Stomach (tissue), 9 donors: ENCODE results near the gene FAM20B. TPM values are rescaled to one million over a fixed set of nuclear protein-coding genes. Genes with fewer than 3 reads are reported as not detected.

ENCODE experiments used
- DNase-seq, 2 donors: peaks; one replicate each; pipeline versions ENCODE4 v3.0.0 to v3.0.0-alpha.2; 2013 to 2019
- H3K27ac ChIP-seq, 5 donors: fragments of 200-600 bp in 4 of 5; sonication (generic) in 4 of 5; one replicate each; pipeline ENCODE4 v1.5.1; 2013 to 2019; ENCODE audit warnings: mild to moderate bottlenecking in 1 of 5, moderate library complexity in 1 of 5
- H3K27me3 ChIP-seq, 3 donors: fragments of 200-600 bp; sonication (generic); one replicate each; pipeline ENCODE4 v1.5.1; 2017 to 2019; ENCODE audit warnings: mixed run types in 1 of 3
- H3K36me3 ChIP-seq, 4 donors: fragments of 200-600 bp; sonication (generic); 1 replicate in 3 of 4; 2 replicates in 1 of 4; pipeline ENCODE4 v1.5.1; 2016 to 2019
- H3K4me1 ChIP-seq, 4 donors: fragments of 200-600 bp; sonication (generic); one replicate each; pipeline ENCODE4 v1.5.1; 2016 to 2019
- H3K4me3 ChIP-seq, 4 donors: fragments of 200-600 bp; sonication (generic) in 3 of 4; one replicate each; pipeline ENCODE4 v1.5.1; 2016 to 2019; ENCODE audit warnings: mild to moderate bottlenecking in 1 of 4
- H3K9me3 ChIP-seq, 4 donors: fragments of 200-600 bp; sonication (generic); one replicate each; pipeline ENCODE4 v1.5.1; 2016 to 2019
- EP300 ChIP-seq: sonication (generic); formaldehyde crosslinking; IDR thresholded peaks from one replicate; pipeline ENCODE4 v1.6.1; 2017; ENCODE audit warnings: antibody characterized with exemption
- POLR2A ChIP-seq, 4 donors: fragments of 450-650 bp; IDR thresholded peaks; one replicate each; pipeline ENCODE4 v1.6.1; 2016; ENCODE audit warnings: antibody characterized with exemption in 4 of 4, control low read depth in 2 of 4, mild to moderate bottlenecking in 1 of 4, moderate library complexity in 1 of 4
- POLR2AphosphoS5 ChIP-seq, 3 donors: sonication (generic); formaldehyde crosslinking; IDR thresholded peaks; one replicate each; pipeline ENCODE4 v1.6.1; 2016; ENCODE audit warnings: antibody characterized with exemption in 3 of 3
- WGBS, 5 donors: extraction: QIAGEN DNeasy Blood & Tissue Kit in 3 of 5; methylation state at CpG; one replicate each; pipeline versions ENCODE4 v1.1.5 to v1.1.7; 2013 to 2018; 5-methylcytosine and 5-hydroxymethylcytosine counted together
- intact Hi-C: fragments of 100-400 bp; cut with DNase I; formaldehyde crosslinking; loops from one replicate; pipeline ENCODE4 v1.15.1; 2023; ENCODE audit warnings: low total_unique reads
- polyA plus RNA-seq, 3 donors: library from polyadenylated mRNA; stranded (reverse); fragments of 200-250 nt; gene quantifications; one replicate each; pipeline ENCODE4 v1.2.3, GENCODE V29; 2013
- total RNA-seq, 5 donors: library from RNA; depleted of rRNA; stranded (reverse); fragments of >200 nt; gene quantifications; one replicate each; pipeline versions ENCODE4 v1.1.0 to v1.2.3, GENCODE V29; 2014 to 2016
- TF ChIP-seq, protein P1 (sequence below), 7 experiments: fragments of 450-650 bp in 4 of 7; fragments of 200-600 bp in 3 of 7; sonication (generic) in 3 of 7; IDR thresholded peaks; one replicate each; pipeline ENCODE4 v1.5.1; 2016 to 2019; ENCODE audit warnings: antibody characterized with exemption in 7 of 7, control low read depth in 2 of 7, mild to moderate bottlenecking in 1 of 7
- donor health status: healthy with polysubstance abuse.
- donor health status: Bipolar disorder and iron deficiency.
- donor health status: healthy.

The FAM20B gene
- total and polyA plus RNA-seq, 8 donors: 8.1 to 43.3 (median 18.5) TPM

GRCh38 chr1:179053486-179053885, 27.8 kb downstream of the FAM20B start:
- Histone ChIP-seq H3K27me3 (no peaks in the 10 kb centered on the region), H3K27ac (no peak overlapping the region), H3K36me3 (peaks cover 0 to 37% (median 26%) of the 10 kb centered on the region in 4 donors), H3K9me3 (no peaks in the 10 kb centered on the region), H3K4me3 (no peak overlapping the region), H3K4me1 (peaks cover 0 to 2% (median 0%) of the 10 kb centered on the region in 4 donors)
- no peak for DNase-seq
- intact Hi-C loops: no loop called here
- TF ChIP-seq POLR2A (IDR thresholded peaks at IDR 0.05) (no peak), POLR2AphosphoS5 (IDR thresholded peaks at IDR 0.05) (no peak), EP300 (no peak)
- TF ChIP-seq, protein P1, sequence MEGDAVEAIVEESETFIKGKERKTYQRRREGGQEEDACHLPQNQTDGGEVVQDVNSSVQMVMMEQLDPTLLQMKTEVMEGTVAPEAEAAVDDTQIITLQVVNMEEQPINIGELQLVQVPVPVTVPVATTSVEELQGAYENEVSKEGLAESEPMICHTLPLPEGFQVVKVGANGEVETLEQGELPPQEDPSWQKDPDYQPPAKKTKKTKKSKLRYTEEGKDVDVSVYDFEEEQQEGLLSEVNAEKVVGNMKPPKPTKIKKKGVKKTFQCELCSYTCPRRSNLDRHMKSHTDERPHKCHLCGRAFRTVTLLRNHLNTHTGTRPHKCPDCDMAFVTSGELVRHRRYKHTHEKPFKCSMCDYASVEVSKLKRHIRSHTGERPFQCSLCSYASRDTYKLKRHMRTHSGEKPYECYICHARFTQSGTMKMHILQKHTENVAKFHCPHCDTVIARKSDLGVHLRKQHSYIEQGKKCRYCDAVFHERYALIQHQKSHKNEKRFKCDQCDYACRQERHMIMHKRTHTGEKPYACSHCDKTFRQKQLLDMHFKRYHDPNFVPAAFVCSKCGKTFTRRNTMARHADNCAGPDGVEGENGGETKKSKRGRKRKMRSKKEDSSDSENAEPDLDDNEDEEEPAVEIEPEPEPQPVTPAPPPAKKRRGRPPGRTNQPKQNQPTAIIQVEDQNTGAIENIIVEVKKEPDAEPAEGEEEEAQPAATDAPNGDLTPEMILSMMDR (IDR thresholded peaks at IDR 0.05): no peak
- WGBS, 5 donors: 60 to 79% (median 67%) methylated on average over 2 of the region's 2 CpGs

DNA sequence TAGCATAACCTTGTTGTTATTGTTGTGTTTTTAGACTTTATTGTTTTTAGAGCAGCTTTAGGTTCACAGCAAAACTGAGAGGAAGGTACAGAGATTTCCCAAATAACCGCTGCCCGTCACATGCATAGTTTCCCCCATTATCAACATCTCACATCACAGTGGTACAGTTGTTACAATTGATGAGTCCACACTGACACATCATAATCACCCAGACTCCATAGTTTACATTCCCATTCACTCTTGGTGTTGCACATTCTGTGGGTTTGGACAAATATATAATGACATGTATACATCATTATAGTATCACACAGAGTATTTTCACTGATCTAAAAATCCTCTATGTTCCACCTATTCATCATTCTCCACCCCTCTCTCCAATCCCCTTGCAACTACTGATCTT, 30.2 kb downstream of the FAM20B start:
- no peak for TF ChIP-seq EP300
- no peak for TF ChIP-seq POLR2A (IDR thresholded peaks at IDR 0.05)
- TF ChIP-seq POLR2AphosphoS5 (IDR thresholded peaks at IDR 0.05): no peak
- TF ChIP-seq, protein P1 (IDR thresholded peaks at IDR 0.05): no peak
- H3K4me1 ChIP-seq: peaks cover 0 to 4% (median 0%) of the 10 kb centered on the region in 4 donors
- peaks cover 3 to 28% (median 24%) of the 10 kb centered on the region in 4 donors for H3K36me3 ChIP-seq
- no peak overlapping the region for H3K4me3 ChIP-seq
- no peak for DNase-seq
- 97 to 99% (median 98%) methylated on average over 2 of the region's 2 CpGs for WGBS, 5 donors
- no peaks in the 10 kb centered on the region for H3K27me3 ChIP-seq
- no peaks in the 10 kb centered on the region for H3K9me3 ChIP-seq
- intact Hi-C loops: no loop called here
- H3K27ac ChIP-seq: no peak overlapping the region

DNA sequence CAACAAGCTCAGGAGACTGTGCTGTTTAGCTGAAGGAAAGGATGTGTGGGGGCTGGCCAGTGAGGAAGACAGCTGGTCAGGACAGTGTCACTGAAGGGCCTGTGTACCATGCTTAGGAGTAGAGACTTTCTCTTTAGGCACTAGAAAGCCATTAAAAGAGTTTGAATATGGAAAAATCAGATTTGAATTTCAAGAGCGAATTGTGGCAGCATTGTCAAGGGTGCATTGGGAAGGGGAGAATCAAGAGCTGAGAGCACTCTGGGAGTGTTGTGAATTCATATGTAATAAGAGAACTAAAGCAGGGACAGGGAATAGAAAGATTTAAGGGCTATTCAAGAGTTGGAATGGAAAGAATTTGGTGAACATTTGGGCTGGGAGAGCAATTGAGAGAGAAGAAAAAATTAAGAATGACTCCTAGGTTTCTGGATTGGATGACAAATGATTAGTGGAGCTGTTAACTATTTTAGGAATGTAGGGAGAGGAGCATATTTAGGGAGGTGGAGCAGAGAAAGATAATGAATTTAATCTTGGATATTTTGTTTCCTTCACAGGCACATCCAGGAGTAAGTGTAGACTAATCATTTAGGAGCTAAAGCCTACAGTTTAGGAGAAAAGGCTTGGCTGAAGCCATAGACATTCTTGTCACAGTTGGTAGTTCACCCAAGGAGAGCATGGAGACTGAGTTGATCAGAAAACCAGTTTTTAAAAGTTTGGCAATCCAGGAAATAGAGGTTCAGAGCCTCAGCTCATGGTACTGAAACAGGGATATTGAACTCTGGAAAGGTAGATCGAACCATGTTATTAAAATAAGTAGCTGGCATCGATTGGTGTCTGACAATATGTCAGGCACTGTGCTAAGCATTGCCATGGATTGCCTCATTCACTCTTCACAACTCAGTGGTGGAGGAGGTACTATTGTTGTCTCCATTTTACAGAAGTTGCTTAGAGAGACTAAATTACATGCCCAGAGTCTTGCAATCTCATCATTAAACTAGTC, 33.1 kb downstream of the FAM20B start:
- no peaks in the 10 kb centered on the region for H3K27me3 ChIP-seq
- peaks cover 6 to 46% (median 35%) of the 10 kb centered on the region in 4 donors for H3K36me3 ChIP-seq
- intact Hi-C loops: no loop called here
- H3K4me1 ChIP-seq: peaks cover 0 to 4% (median 0%) of the 10 kb centered on the region in 4 donors
- no peaks in the 10 kb centered on the region for H3K9me3 ChIP-seq
- WGBS, 5 donors: 90 to 99% (median 94%) methylated on average over 3 of the region's 3 CpGs
- no peak for TF ChIP-seq POLR2AphosphoS5 (IDR thresholded peaks at IDR 0.05)
- TF ChIP-seq, protein P1 (IDR thresholded peaks at IDR 0.05): no peak
- no peak for TF ChIP-seq POLR2A (IDR thresholded peaks at IDR 0.05)
- no peak for TF ChIP-seq EP300
- no peak overlapping the region for H3K27ac ChIP-seq
- no peak overlapping the region for H3K4me3 ChIP-seq
- no peak for DNase-seq

DNA sequence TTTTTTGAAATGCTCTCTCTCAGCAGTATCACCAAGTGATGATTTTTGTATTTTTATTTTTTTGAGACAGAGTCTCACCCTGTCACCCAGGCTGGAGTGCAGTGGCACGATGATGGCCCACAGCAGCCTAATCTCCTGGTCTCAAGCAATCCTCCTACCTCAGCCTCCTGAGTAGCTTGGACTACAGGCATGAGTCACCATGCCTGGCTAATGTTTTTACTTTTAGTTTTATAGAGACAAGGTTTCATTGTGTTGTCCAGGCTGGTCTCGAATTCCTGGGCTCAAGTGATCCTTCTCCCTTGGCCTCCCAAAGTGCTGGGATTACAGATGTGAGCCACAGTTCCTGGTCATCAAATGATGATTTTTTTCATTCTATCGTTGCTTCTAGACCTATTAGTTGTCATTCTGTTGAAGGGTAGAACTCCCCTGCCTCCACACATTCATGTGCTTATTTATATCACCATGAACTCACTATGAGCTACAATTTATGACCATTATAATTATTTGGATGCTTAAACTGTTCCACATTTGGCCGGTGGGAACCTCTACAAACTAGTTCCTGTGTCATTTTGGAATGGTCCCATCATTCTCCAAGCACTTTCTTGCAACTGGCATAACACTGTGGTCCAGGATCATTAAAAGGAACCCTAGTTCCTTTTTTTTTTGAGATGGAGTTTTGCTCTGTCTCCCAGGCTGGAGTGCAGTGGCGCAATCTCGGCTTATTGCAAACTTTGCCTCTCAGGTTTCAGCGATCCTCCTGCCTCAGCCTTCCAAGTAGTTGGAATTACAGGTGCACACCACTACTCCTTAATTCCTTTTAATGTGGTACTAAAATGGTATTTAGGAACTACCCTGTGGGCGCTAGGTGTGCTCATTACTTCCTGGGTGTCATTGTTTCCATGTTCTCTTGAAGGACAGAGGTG, 35.9 kb downstream of the FAM20B start:
- no peaks in the 10 kb centered on the region for H3K27me3 ChIP-seq
- intact Hi-C loops: no loop called here

More for the DNA sequence above, 35.9 kb downstream of the FAM20B start:
- Histone ChIP-seq H3K4me3 (no peak overlapping the region), H3K27ac (no peak overlapping the region), H3K36me3 (peaks cover 22 to 53% (median 46%) of the 10 kb centered on the region in 4 donors), H3K9me3 (no peaks in the 10 kb centered on the region), H3K4me1 (peaks cover 0 to 4% (median 0%) of the 10 kb centered on the region in 4 donors)
- no peak for DNase-seq
- WGBS, 5 donors: 88 to 97% (median 94%) methylated on average over 8 of the region's 8 CpGs
- no peak for TF ChIP-seq EP300
- TF ChIP-seq, protein P1 (IDR thresholded peaks at IDR 0.05): no peak
- no peak for TF ChIP-seq POLR2AphosphoS5 (IDR thresholded peaks at IDR 0.05)
- no peak for TF ChIP-seq POLR2A (IDR thresholded peaks at IDR 0.05)
